ENCODE results near the gene CTPS1. TPM values are rescaled to one million over a fixed set of nuclear protein-coding genes. Genes with fewer than 3 reads are reported as not detected.

Gene CTPS1
- total and polyA plus RNA-seq, 7 donors, result 1.8 to 99.0 (median 26.0) TPM

DNA sequence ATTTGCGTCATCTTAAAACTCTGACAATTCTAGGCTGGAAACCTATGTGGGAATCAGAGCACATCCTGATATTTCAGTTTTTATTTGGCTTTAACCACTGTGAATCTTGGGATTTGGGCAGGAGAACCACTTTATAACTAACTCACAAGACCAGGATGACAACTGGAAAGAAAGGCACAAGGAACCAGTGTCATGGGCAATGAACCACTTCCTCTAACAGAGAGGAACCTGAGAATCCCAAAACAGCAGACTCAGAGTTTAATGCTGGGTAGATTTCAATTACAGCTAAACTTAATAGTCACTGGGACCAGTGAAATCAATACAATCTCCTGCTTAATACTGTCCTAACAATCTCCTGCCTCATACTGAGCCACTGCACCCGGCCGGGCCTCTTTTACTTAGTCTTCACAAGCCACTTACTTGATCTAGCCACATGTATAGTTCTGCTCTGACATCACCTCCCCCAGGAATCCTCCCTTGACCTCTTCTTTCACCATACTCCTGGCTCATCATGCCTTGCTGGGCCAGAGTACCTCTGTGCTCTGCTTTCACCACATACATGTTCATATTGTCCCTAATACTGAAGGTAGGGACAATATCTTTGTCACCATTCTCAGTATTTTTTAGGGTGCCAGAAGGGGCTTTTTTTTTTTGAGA is 62.2 kb downstream of the CTPS1 start:
- H3K27ac ChIP-seq, result no peak overlapping the region
- peaks cover 8 to 94% (median 28%) of the 10 kb centered on the region in 4 donors for H3K36me3 ChIP-seq
- no peaks in the 10 kb centered on the region for H3K27me3 ChIP-seq
- intact Hi-C loops (cut with DNase I), result no loop called here
- TF ChIP-seq POLR2AphosphoS5 (IDR thresholded peaks at IDR 0.05) (no peak), EP300 (IDR thresholded peaks at IDR 0.05) (no peak), POLR2A (IDR thresholded peaks at IDR 0.05) (no peak)
- TF ChIP-seq, protein P1, sequence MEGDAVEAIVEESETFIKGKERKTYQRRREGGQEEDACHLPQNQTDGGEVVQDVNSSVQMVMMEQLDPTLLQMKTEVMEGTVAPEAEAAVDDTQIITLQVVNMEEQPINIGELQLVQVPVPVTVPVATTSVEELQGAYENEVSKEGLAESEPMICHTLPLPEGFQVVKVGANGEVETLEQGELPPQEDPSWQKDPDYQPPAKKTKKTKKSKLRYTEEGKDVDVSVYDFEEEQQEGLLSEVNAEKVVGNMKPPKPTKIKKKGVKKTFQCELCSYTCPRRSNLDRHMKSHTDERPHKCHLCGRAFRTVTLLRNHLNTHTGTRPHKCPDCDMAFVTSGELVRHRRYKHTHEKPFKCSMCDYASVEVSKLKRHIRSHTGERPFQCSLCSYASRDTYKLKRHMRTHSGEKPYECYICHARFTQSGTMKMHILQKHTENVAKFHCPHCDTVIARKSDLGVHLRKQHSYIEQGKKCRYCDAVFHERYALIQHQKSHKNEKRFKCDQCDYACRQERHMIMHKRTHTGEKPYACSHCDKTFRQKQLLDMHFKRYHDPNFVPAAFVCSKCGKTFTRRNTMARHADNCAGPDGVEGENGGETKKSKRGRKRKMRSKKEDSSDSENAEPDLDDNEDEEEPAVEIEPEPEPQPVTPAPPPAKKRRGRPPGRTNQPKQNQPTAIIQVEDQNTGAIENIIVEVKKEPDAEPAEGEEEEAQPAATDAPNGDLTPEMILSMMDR (IDR thresholded peaks at IDR 0.05), result no peak
- 96 to 97% methylated on average over 3 of the region's 3 CpGs for WGBS, 2 donors
- DNase-seq, result no peak
- H3K4me3 ChIP-seq, result no peak overlapping the region
- H3K9me3 ChIP-seq, result no peaks in the 10 kb centered on the region
- H3K4me1 ChIP-seq, result peaks cover 0 to 20% (median 15%) of the 10 kb centered on the region in 4 donors

DNA sequence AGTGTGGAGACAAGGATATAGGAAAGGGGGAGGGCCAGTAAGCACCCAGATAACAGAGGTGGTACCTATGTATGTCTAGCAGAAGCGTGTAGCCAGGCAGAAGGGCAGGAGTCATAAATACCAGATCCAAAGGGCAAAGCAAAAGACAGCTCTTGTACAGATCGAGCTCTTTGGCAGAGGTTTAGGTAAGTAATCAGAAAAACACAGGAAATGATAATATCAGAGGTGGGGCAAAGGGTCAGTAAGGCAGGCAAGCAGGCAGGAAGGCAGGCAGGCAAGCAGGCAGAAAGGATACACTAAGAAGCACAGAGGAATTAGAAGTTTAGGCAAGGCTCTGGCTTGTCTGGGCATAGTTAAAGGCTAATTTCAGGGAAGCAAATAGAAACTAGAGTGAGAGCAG is 64.7 kb downstream of the CTPS1 start:
- Histone ChIP-seq H3K27ac (no peak overlapping the region), H3K9me3 (no peaks in the 10 kb centered on the region), H3K4me1 (peaks cover 0 to 21% (median 15%) of the 10 kb centered on the region in 4 donors), H3K36me3 (peaks cover 0 to 96% (median 29%) of the 10 kb centered on the region in 4 donors), H3K27me3 (no peaks in the 10 kb centered on the region), H3K4me3 (no peak overlapping the region)
- no peak for DNase-seq
- intact Hi-C loops (cut with DNase I), result no loop called here
- TF ChIP-seq, protein P1 (IDR thresholded peaks at IDR 0.05), result no peak
- TF ChIP-seq POLR2AphosphoS5 (IDR thresholded peaks at IDR 0.05), result no peak
- TF ChIP-seq POLR2A (IDR thresholded peaks at IDR 0.05), result no peak
- no peak for TF ChIP-seq EP300 (IDR thresholded peaks at IDR 0.05)
- 17 to 58% methylated on average over 2 of the region's 2 CpGs for WGBS, 2 donors

DNA sequence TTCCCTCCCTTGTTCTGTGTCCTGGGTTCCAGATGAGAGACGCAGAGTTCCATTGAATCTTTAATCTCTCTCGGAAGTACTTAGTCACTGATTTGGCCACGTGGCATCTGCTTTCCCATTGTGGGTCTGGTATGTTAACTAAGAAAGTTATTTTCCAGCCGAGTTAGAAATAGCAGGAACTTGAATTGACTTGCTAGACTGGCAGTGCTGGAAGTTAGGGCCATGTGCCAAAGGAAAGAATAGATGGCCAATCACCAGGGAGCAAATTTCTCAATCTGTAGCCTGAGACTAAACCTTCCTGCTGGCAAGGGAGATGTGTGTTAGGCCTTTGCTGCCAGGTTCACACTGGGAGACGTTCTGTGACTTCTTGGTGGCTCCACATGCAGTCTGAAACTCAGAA is 66.2 kb downstream of the CTPS1 start:
- Histone ChIP-seq H3K9me3 (no peaks in the 10 kb centered on the region), H3K4me3 (no peak overlapping the region), H3K4me1 (peaks cover 0 to 21% (median 15%) of the 10 kb centered on the region in 4 donors), H3K36me3 (peaks cover 0 to 93% (median 31%) of the 10 kb centered on the region in 4 donors), H3K27me3 (no peaks in the 10 kb centered on the region), H3K27ac (peak overlapping the region; percentile 19 to 69 (median 38))
- 16 to 63% methylated on average over 5 of the region's 5 CpGs for WGBS, 2 donors
- intact Hi-C loops (cut with DNase I), result loop anchor here (5.0 kb wide), 1 partner anchor 52 kb away; no protein-coding TSS in a partner anchor
- no peak for DNase-seq
- TF ChIP-seq, protein P1 (IDR thresholded peaks at IDR 0.05), result no peak
- no peak for TF ChIP-seq POLR2A (IDR thresholded peaks at IDR 0.05)
- TF ChIP-seq POLR2AphosphoS5 (IDR thresholded peaks at IDR 0.05), result no peak
- no peak for TF ChIP-seq EP300 (IDR thresholded peaks at IDR 0.05)

DNA sequence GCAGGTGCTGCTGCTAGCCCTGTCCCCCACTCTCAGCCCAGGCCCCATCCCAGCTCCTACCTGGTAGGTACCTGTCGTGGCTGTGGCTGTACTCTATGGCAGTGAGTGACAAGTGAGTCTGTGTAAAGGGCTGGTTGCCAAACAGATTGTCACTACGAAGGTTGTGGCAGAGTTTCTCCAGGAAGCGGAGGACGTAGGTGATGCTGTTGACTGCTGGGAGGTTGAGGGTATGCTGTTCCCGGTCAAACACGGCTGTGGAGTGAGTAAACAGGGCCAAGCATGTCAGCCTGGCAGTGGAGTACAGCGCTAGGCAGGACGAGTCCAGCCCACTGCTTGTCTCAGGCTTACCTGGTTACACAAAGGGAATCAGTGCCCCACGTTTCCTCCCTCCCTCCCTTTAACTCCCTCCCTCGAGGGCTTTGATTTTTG is 66.9 kb downstream of the CTPS1 start:
- Histone ChIP-seq H3K4me1 (peaks cover 0 to 21% (median 15%) of the 10 kb centered on the region in 4 donors), H3K9me3 (no peaks in the 10 kb centered on the region), H3K27ac (peak overlapping the region in 3 of 4 donors; percentile 37 to 69 (median 38)), H3K36me3 (peaks cover 0 to 92% (median 31%) of the 10 kb centered on the region in 4 donors), H3K27me3 (no peaks in the 10 kb centered on the region), H3K4me3 (no peak overlapping the region)
- intact Hi-C loops (cut with DNase I), result loop anchor here (5.0 kb wide), 1 partner anchor 51 kb away; no protein-coding TSS in a partner anchor
- no peak for DNase-seq
- no peak for TF ChIP-seq EP300 (IDR thresholded peaks at IDR 0.05)
- no peak for TF ChIP-seq POLR2A (IDR thresholded peaks at IDR 0.05)
- TF ChIP-seq, protein P1 (IDR thresholded peaks at IDR 0.05), result no peak
- no peak for TF ChIP-seq POLR2AphosphoS5 (IDR thresholded peaks at IDR 0.05)
- WGBS, 2 donors, result 19 to 74% methylated on average over 10 of the region's 10 CpGs
